Right lobe of liver (tissue), 6 donors: ENCODE results near the gene ATXN7L2. TPM values are rescaled to one million over a fixed set of nuclear protein-coding genes. Genes with fewer than 3 reads are reported as not detected.

Experiments
- ATAC-seq, 4 donors: fragments of 200-7000 bp; cut with Tn5 transposase; one replicate each; pipeline ENCODE4 v1.9.1; 2020; ENCODE audit warnings: mild to moderate bottlenecking in 4 of 4, moderate library complexity in 4 of 4
- DNase-seq, 3 donors: peaks; one replicate each; pipeline ENCODE4 v3.0.0-alpha.2; 2020
- H3K27ac ChIP-seq, 3 donors: fragments of 200-600 bp; one replicate each; pipeline ENCODE4 v1.8.0; 2022
- H3K27me3 ChIP-seq, 2 donors: fragments of 200-600 bp; one replicate each; pipeline ENCODE4 v1.8.0; 2022
- H3K36me3 ChIP-seq, 4 donors: fragments of 200-600 bp; sonication (generic) in 1 of 4; one replicate each; pipeline versions ENCODE4 v1.5.1 to v1.8.0; 2017 to 2022; ENCODE audit warnings: control low read depth in 1 of 4
- H3K4me1 ChIP-seq, 4 donors: fragments of 200-600 bp; sonication (generic) in 1 of 4; one replicate each; pipeline versions ENCODE4 v1.5.1 to v1.8.0; 2017 to 2022; ENCODE audit warnings: control low read depth in 1 of 4
- H3K4me3 ChIP-seq, 3 donors: fragments of 200-600 bp; one replicate each; pipeline ENCODE4 v1.8.0; 2022
- H3K9me3 ChIP-seq, 4 donors: fragments of 200-600 bp; sonication (generic) in 1 of 4; one replicate each; pipeline versions ENCODE4 v1.5.1 to v1.8.0; 2017 to 2022; ENCODE audit warnings: control low read depth in 1 of 4
- CTCF ChIP-seq, 4 donors: fragments of 200-600 bp in 3 of 4; fragments of 450-650 bp in 1 of 4; IDR thresholded peaks; one replicate each; pipeline versions ENCODE4 v1.5.1 to v1.8.0; 2016 to 2022; ENCODE audit warnings: antibody characterized with exemption in 4 of 4, mild to moderate bottlenecking in 2 of 4
- POLR2A ChIP-seq: fragments of 450-650 bp; IDR thresholded peaks from one replicate; pipeline ENCODE4 v1.6.1; 2017; ENCODE audit warnings: antibody characterized with exemption, mild to moderate bottlenecking
- WGBS: methylation state at CpG from one replicate; pipeline ENCODE4 v1.1.6; 2018; ENCODE audit warnings: low coverage, low lambda C conversion rate; ENCODE audit not compliant: insufficient coverage; ENCODE audit errors: missing lambda C conversion rate; 5-methylcytosine and 5-hydroxymethylcytosine counted together
- intact Hi-C, 2 donors: fragments of 100-400 bp; cut with DNase I; formaldehyde crosslinking; loops; one replicate each; pipeline versions ENCODE4 v1.11.2 to v1.14.1; 2022
- total RNA-seq, 6 experiments: library from RNA; depleted of rRNA in 2 of 6; stranded (reverse); fragments of >200 nt in 2 of 6; fragmentation: NEBNext Ultra II Directional in 3 of 6; extraction: Animal tissue kit (Norgen Biotek cat#: 25700) in 3 of 6; gene quantifications; one replicate each; pipeline versions ENCODE4 v1.1.0 to v1.2.4, GENCODE V29; 2016 to 2023
- donor health status: DM: no; HTN: yes; CAD: no.
- donor health status: DM: no; HTN: no; CAD: no.
- donor health status: DM: no; HTN: no; CAD: no.
- donor health status: DM: no; HTN: yes; CAD: no.
- donor health status: DM: no; HTN: yes; CAD: no.

Gene ATXN7L2
- total RNA-seq, 6 experiments from 2014 or later = 1.5 to 6.1 (median 3.1) TPM

GRCh38 chr1:109531380-109531779 is 47.7 kb downstream of the ATXN7L2 start:
- no peak for ATAC-seq
- TF ChIP-seq POLR2A (no peak), CTCF (IDR thresholded peaks at IDR 0.05) (no peak)
- no peaks in the 10 kb centered on the region for H3K27me3 ChIP-seq
- intact Hi-C loops = loop anchor here (2.0 to 5.0 kb wide), 3 partner anchors 34 to 269 kb away; no protein-coding TSS in a partner anchor
- no peaks in the 10 kb centered on the region for H3K36me3 ChIP-seq
- no peak overlapping the region for H3K27ac ChIP-seq
- peaks cover 0 to 8% (median 0%) of the 10 kb centered on the region in 4 donors for H3K4me1 ChIP-seq
- H3K9me3 ChIP-seq = no peaks in the 10 kb centered on the region
- WGBS = 69% methylated on average over 3 of the region's 4 CpGs
- no peak overlapping the region for H3K4me3 ChIP-seq
- DNase-seq = peak in 1 of 3 donors; percentile 20

- intact Hi-C loops = loop anchor here (2.0 to 5.0 kb wide), 3 partner anchors 35 to 270 kb away; no protein-coding TSS in a partner anchor
- H3K36me3 ChIP-seq = no peaks in the 10 kb centered on the region
- DNase-seq (no peak), ATAC-seq (no peak)
- no peaks in the 10 kb centered on the region for H3K27me3 ChIP-seq
- no peak overlapping the region for H3K4me3 ChIP-seq
- no peaks in the 10 kb centered on the region for H3K9me3 ChIP-seq
- 26% methylated on average over 11 of the region's 16 CpGs for WGBS
- no peak for TF ChIP-seq CTCF (IDR thresholded peaks at IDR 0.05)
- TF ChIP-seq POLR2A = no peak
- no peak overlapping the region for H3K27ac ChIP-seq
- H3K4me1 ChIP-seq = peaks cover 0 to 8% (median 0%) of the 10 kb centered on the region in 4 donors
Observed at GRCh38 chr1:109531826-109532364, 48.2 kb downstream of the ATXN7L2 start.

- WGBS = 9% methylated on average over 4 of the region's 12 CpGs
- H3K4me1 ChIP-seq = peaks cover 0 to 8% (median 0%) of the 10 kb centered on the region in 4 donors
- no peak overlapping the region for H3K4me3 ChIP-seq
- H3K27ac ChIP-seq = no peak overlapping the region
- H3K9me3 ChIP-seq = no peaks in the 10 kb centered on the region
- H3K27me3 ChIP-seq = no peaks in the 10 kb centered on the region
- intact Hi-C loops = loop anchor here (5.0 kb wide), 2 partner anchors 35 to 270 kb away; no protein-coding TSS in a partner anchor
- peak; percentile 80 to 86 (median 81) for DNase-seq
- no peaks in the 10 kb centered on the region for H3K36me3 ChIP-seq
- TF ChIP-seq CTCF (IDR thresholded peaks at IDR 0.05) (peak; percentile 86 to 97 (median 90)), POLR2A (no peak)
- peak; percentile 84 to 94 (median 92) for ATAC-seq
Observed at GRCh38 chr1:109532365-109533136, 48.8 kb downstream of the ATXN7L2 start.

- H3K4me3 ChIP-seq = no peak overlapping the region
- no peak for TF ChIP-seq CTCF (IDR thresholded peaks at IDR 0.05)
- TF ChIP-seq POLR2A = no peak
Observed at GRCh38 chr1:109534307-109534858, 50.7 kb downstream of the ATXN7L2 start.

More at GRCh38 chr1:109534307-109534858, 50.7 kb downstream of the ATXN7L2 start:
- Histone ChIP-seq H3K27ac (no peak overlapping the region), H3K9me3 (no peaks in the 10 kb centered on the region), H3K36me3 (no peaks in the 10 kb centered on the region), H3K27me3 (no peaks in the 10 kb centered on the region), H3K4me1 (peaks cover 0 to 8% (median 0%) of the 10 kb centered on the region in 4 donors)
- ATAC-seq (no peak), DNase-seq (no peak)
- intact Hi-C loops = loop anchor here (5.0 kb wide), 2 partner anchors 37 to 272 kb away; no protein-coding TSS in a partner anchor
- WGBS = 54% methylated on average over 1 of the region's 1 CpG
